22Rv1 (cell line): ENCODE results near the gene LGALS7B.
"Not testable (repeated sequence)": the region's sequence is repeated elsewhere in the genome, so short reads cannot be mapped to it uniquely, and the experiment has no call there.

Experiments
- CTCF ChIP-seq: fragments of 450-650 bp; IDR thresholded peaks from 2 replicates; pipeline ENCODE4 v1.5.1; 2017; ENCODE audit warnings: mild to moderate bottlenecking
- ZFX ChIP-seq: fragments of 450-650 bp; IDR thresholded peaks from 2 replicates; pipeline ENCODE4 v1.6.1; 2017; ENCODE audit warnings: antibody characterized with exemption, borderline replicate concordance

GRCh38 chr19:38771569-38771968 lies 17.4 kb upstream of the LGALS7B start:
- not testable (repeated sequence) for TF ChIP-seq CTCF, ZFX
